SJSA1 (cell line): ENCODE data around the gene CALML4. TPM values are rescaled to one million over a fixed set of nuclear protein-coding genes. Genes with fewer than 3 reads are reported as not detected.
"Not testable (repeated sequence)": the region's sequence is repeated elsewhere in the genome, so short reads cannot be mapped to it uniquely, and the experiment has no call there.

Experiments
- DNase-seq, 2 experiments: peaks; one replicate each; pipeline ENCODE4 v3.0.0-alpha.2; 2015 to 2020; ENCODE audit warnings: low spot score in 2 of 2, low read depth in 1 of 2
- H3K27ac ChIP-seq: fragments of 250-450 bp; sonication (Bioruptor Pico); 2 replicates; pipeline ENCODE4 v1.5.1; 2020; ENCODE audit warnings: mild to moderate bottlenecking, moderate library complexity
- H3K27me3 ChIP-seq: fragments of 250-450 bp; sonication (Bioruptor Pico); replicated peaks from 2 replicates; pipeline ENCODE4 v1.5.1; 2020; ENCODE audit warnings: mild to moderate bottlenecking, moderate library complexity
- H3K36me3 ChIP-seq: fragments of 250-450 bp; sonication (Bioruptor Pico); 2 replicates; pipeline ENCODE4 v1.5.1; 2020; ENCODE audit warnings: mild to moderate bottlenecking
- H3K4me1 ChIP-seq: fragments of 250-450 bp; sonication (Bioruptor Pico); replicated peaks from 2 replicates; pipeline ENCODE4 v1.6.1; 2021; ENCODE audit warnings: mild to moderate bottlenecking
- H3K4me3 ChIP-seq: fragments of 250-450 bp; sonication (Bioruptor Pico); 2 replicates; pipeline ENCODE4 v1.5.1; 2020; ENCODE audit warnings: mild to moderate bottlenecking
- H3K9me3 ChIP-seq: fragments of 250-450 bp; sonication (Bioruptor Pico); replicated peaks from 2 replicates; pipeline ENCODE4 v1.5.1; 2020; ENCODE audit warnings: mild to moderate bottlenecking
- total RNA-seq: library from RNA; depleted of rRNA; stranded (reverse); fragments of >200 nt; shearing (Covaris generic); gene quantifications from 2 replicates; pipeline ENCODE4 v1.2.3, GENCODE V29; 2014; rRNA removed

Gene CALML4
- total RNA-seq: 1.1 and 2.1 TPM in 2 replicates

DNA sequence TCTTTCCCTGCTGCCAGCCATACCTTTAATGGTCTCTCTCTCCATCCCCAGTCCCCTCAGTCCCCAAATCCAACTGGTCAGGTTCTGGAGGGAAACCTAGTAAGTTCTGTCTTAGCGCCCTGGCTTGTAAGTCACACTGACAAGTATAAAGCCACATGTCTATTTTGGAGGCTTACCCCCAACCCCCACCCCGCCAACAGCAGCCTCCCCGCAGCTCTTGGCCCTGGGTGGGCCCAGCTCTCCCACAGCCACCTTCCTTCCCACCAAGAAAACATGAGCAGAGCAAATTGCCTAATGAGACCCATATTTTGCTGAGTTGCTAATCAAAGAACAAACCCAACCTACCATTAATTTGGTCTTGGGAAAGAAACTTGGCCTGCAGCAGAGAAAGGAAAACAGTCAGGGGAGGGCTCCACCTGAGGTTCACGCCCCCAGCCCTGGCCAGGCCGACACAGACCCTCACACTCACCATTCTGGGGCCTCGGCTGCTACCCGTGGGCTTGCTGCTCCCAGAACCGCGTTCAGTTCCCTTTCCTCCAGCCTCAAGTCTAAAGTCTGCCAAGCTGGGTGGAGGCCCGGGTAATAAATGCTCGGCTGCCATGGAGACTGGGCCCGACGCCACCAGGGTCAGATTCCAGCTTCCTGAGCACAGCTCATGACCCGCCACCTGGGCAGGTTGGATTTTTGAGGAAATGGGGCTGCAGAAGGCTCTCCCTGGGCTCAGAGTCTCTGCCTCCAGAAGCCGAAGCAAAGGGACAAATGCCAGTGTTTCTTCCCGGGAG, at the start of gene CALML4:
CALML4 (minus strand) TSS at position 557 of the 782 bp plus-strand sequence; CDS start at position 472, 85 bp downstream.
- Histone ChIP-seq H3K36me3 (peaks cover 29% of the 10 kb centered on the region), H3K4me3 (no peak within 1 kb of the TSS), H3K27ac (no peak within 1 kb of the TSS), H3K9me3 (no peaks in the 10 kb centered on the region), H3K4me1 (peaks cover 9% of the 10 kb centered on the region), H3K27me3 (no peaks in the 10 kb centered on the region)
- no peak for DNase-seq

- Histone ChIP-seq H3K9me3 (no peaks in the 10 kb centered on the region), H3K27ac (no peak overlapping the region), H3K4me3 (no peak overlapping the region), H3K27me3 (no peaks in the 10 kb centered on the region), H3K36me3 (no peaks in the 10 kb centered on the region), H3K4me1 (no peaks in the 10 kb centered on the region)
- peak in 1 of 2 experiments; percentile 53 for DNase-seq
These were observed 47.9 kb upstream of the CALML4 start for GRCh38 chr15:68252925-68253534.

DNA sequence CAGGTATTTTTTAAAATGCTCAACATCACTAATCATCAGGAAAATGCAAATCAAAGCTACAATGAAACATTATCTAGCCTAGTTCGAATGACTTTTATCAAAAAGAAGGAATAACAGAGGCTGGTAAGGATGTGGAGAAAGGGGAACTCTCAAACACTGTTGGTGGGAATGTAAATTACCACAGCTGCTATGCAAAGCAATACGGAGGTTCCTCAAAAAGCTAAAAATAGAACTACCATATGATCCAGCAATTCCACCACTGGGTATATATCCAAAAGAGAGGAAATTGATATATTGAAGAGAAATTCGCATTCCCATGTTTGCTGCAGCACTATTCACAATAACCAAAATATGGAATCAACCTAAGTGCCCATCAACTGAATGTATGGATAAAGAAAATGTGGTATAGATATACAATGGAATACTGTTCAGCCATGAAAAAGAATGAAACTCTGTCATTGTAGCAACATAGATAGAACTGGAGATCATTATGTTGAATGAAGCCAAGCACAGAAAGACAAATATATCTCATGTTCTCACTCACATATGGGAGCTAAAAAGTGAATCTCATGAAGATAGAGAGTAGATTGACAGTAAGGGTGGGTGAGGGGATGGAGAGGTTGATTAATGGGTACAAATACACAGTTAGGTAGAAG, 44.1 kb upstream of the CALML4 start:
- no peak for DNase-seq
- Histone ChIP-seq H3K4me1 (no peaks in the 10 kb centered on the region), H3K36me3 (no peaks in the 10 kb centered on the region), H3K4me3 (no peak overlapping the region), H3K9me3 (no peaks in the 10 kb centered on the region), H3K27ac (no peak overlapping the region), H3K27me3 (no peaks in the 10 kb centered on the region)

GRCh38 chr15:68244235-68244634, 39.1 kb upstream of the CALML4 start:
- H3K36me3 ChIP-seq: no peaks in the 10 kb centered on the region
- H3K4me1 ChIP-seq: 0 out of 2 replicates have a peak, but pooled peaks cover 3% of the 10 kb centered on the region
- no peak for DNase-seq
- no peaks in the 10 kb centered on the region for H3K9me3 ChIP-seq
- H3K27ac ChIP-seq: no peak overlapping the region
- no peak overlapping the region for H3K4me3 ChIP-seq
- no peaks in the 10 kb centered on the region for H3K27me3 ChIP-seq

- H3K9me3 ChIP-seq: no peaks in the 10 kb centered on the region
- H3K36me3 ChIP-seq: no peaks in the 10 kb centered on the region
- DNase-seq: no peak
- no peaks in the 10 kb centered on the region for H3K27me3 ChIP-seq
- H3K27ac ChIP-seq: no peak overlapping the region
- 0 out of 2 replicates have a peak, but pooled peaks cover 3% of the 10 kb centered on the region for H3K4me1 ChIP-seq
- H3K4me3 ChIP-seq: no peak overlapping the region
These were observed 36.2 kb upstream of the CALML4 start for GRCh38 chr15:68241088-68241935.

DNA sequence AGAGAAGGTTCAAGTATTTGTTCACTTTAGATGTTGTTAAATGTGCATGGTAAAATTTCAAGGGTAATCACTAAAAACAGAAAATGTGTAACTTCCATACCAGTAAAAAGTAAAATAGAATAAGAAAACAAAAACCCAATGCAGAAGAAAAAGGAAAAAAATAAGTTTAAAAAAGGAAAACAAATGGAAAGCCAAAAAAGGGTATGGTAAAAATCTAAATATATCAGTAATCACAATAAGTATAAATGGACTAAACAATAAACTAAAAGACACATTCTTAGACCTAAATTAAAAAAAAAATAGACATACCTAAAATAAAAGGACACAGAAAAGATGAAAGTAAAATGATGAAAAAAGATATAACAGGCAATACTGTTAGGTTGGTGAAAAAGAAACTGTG, 33.9 kb upstream of the CALML4 start:
- H3K27me3 ChIP-seq: no peaks in the 10 kb centered on the region
- H3K4me3 ChIP-seq: no peak overlapping the region
- no peaks in the 10 kb centered on the region for H3K9me3 ChIP-seq
- no peak for DNase-seq
- H3K27ac ChIP-seq: no peak overlapping the region
- H3K36me3 ChIP-seq: no peaks in the 10 kb centered on the region
- peaks cover 10% of the 10 kb centered on the region for H3K4me1 ChIP-seq

DNA sequence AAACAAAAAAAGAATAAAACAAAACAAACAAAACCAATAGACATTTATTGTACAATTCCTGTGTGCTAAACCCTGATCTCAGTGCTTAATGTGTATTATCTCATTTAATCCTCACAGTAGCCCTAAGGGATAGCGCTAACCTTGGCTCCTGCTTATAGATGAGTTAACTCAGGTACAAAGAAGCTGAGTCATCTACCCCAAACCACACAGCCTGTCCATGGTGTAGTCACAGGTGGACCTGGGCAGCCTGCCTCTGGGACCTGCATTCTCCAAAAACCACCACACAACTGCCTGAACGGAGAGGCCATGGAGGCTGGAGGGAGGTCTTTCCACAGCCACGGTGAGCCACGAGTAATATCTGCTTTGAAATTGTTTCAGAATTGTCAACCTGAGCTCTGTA, 29.9 kb upstream of the CALML4 start:
- Histone ChIP-seq H3K27me3 (no peaks in the 10 kb centered on the region), H3K4me1 (peaks cover 19% of the 10 kb centered on the region), H3K4me3 (no peak overlapping the region), H3K9me3 (no peaks in the 10 kb centered on the region), H3K36me3 (no peaks in the 10 kb centered on the region), H3K27ac (no peak overlapping the region)
- DNase-seq: no peak

- not testable (repeated sequence) for H3K36me3 ChIP-seq, H3K4me3 ChIP-seq, DNase-seq, H3K27me3 ChIP-seq, H3K27ac ChIP-seq, H3K9me3 ChIP-seq
- peaks cover 22% of the 10 kb centered on the region for H3K4me1 ChIP-seq
These were observed 29.4 kb upstream of the CALML4 start for GRCh38 chr15:68234520-68234919.

DNA sequence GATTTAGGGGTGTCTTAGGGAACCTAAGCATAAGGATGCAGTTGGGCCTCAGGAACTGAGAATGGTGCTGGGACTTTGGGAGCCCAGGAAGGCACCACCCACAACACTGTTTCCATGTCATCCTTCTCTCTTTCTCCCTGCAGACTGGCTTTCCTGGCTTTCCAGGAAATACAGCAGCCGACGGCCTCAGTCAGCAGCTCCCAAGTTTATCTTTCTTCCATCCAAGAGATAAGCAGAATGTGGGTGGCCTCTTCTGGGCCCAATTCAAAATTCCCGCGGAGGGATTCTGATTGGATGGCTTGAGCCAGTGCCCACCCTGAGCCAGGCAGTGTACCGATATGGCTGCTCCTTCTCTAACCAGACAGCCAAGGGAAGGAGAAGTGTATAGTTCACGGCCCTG, 28.9 kb upstream of the CALML4 start:
- Histone ChIP-seq H3K36me3 (peaks cover 4% of the 10 kb centered on the region), H3K4me1 (peaks cover 22% of the 10 kb centered on the region), H3K27ac (no peak overlapping the region), H3K9me3 (no peaks in the 10 kb centered on the region), H3K27me3 (no peaks in the 10 kb centered on the region), H3K4me3 (no peak overlapping the region)
- peak; percentile 74 to 80 for DNase-seq

- H3K4me1 ChIP-seq: peaks cover 29% of the 10 kb centered on the region
- H3K36me3 ChIP-seq: peaks cover 12% of the 10 kb centered on the region
- no peaks in the 10 kb centered on the region for H3K9me3 ChIP-seq
- DNase-seq: no peak
- no peaks in the 10 kb centered on the region for H3K27me3 ChIP-seq
- no peak overlapping the region for H3K27ac ChIP-seq
- no peak overlapping the region for H3K4me3 ChIP-seq
These were observed 27.8 kb upstream of the CALML4 start for GRCh38 chr15:68232937-68233336.

DNA sequence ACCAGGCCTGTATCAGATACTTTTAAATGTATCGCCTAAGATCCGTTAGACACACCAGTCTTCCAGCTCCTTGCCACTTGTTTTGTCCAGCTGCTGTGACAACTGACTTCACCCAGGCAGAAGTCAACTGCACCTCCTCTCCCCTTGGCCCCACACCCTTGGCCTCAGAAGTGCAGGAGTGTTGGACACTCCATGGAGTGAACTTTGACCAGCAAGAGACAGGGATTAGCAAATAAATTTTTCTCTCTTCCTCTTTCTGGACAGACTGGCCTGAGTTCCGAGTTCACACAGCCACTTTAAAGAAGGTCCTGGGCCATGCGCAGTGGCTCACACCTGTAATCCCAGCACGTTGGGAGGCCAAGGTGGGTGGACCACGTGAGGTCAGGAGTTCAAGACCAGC, 27.3 kb upstream of the CALML4 start:
- Histone ChIP-seq H3K4me1 (peaks cover 34% of the 10 kb centered on the region), H3K36me3 (peaks cover 15% of the 10 kb centered on the region), H3K4me3 (no peak overlapping the region), H3K27ac (no peak overlapping the region), H3K27me3 (no peaks in the 10 kb centered on the region), H3K9me3 (no peaks in the 10 kb centered on the region)
- DNase-seq: no peak

DNA sequence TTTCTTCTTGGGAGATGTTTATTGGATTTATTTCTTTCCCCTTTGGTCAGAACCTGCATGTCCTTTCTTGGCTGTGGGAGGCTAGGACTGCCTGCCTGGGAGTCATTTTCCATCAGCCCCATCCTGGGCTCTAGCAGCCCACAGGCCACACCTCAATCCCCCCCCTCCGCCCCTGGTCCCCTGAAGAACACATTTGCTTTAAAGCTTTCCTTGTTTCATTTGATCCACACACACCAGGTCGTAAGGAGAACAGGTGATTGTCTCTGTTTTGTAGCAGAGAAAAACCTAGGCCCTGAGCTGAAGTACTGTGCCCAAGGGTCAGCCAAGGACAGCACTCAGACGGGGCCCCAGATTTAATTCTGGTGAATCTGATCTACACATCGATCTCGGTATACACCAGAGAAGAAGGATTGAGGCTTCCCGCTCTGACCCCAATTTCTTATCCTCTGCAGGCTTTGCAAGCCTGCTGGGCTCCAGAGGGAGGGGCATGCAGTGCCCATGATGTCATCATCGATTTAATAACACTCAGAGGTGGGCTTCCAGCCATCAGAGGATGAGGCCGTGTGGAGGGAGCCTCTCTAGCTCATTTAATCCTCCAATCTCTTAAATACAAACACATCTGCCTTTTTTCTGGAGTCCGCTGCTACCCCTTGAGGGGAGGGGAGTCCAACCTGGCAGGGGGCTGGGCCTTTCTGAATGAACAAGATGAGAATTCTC, 26.1 kb upstream of the CALML4 start:
- Histone ChIP-seq H3K27ac (no peak overlapping the region), H3K4me3 (no peak overlapping the region), H3K36me3 (peaks cover 15% of the 10 kb centered on the region), H3K4me1 (peaks cover 34% of the 10 kb centered on the region), H3K9me3 (no peaks in the 10 kb centered on the region), H3K27me3 (no peaks in the 10 kb centered on the region)
- DNase-seq: no peak
